ENCODE data around the gene RNF7. TPM values are rescaled to one million over a fixed set of nuclear protein-coding genes. Genes with fewer than 3 reads are reported as not detected.
"Not testable (repeated sequence)": the region's sequence is repeated elsewhere in the genome, so short reads cannot be mapped to it uniquely, and the experiment has no call there.

The RNF7 gene
- total RNA-seq, 2 donors from 2014 or later, result 106 to 111 TPM

- Histone ChIP-seq H3K9ac (ENCODE audit: extremely low read depth, low read length, poor library complexity, severe bottlenecking) (no peak overlapping the region), H3K4me1 (ENCODE audit: control insufficient read depth, insufficient read depth, low read length) (peaks cover 2% of the 10 kb centered on the region), H3K27me3 (ENCODE audit: control insufficient read depth, insufficient read depth, low read length, poor library complexity, severe bottlenecking) (no peaks in the 10 kb centered on the region), H3K36me3 (ENCODE audit: control insufficient read depth, insufficient read depth, low read length) (no peaks in the 10 kb centered on the region), H3K27ac (ENCODE audit: low read depth, low read length) (no peak overlapping the region), H3K4me3 (ENCODE audit: low read length) (no peak overlapping the region), H3K9me3 (ENCODE audit: control insufficient read depth, low read length) (no peaks in the 10 kb centered on the region)
- H3K27ac Mint-ChIP-seq, result no peak overlapping the region
- H3K9me3 Mint-ChIP-seq, result peaks cover 3% of the 10 kb centered on the region
- no peak for DNase-seq
- TF ChIP-seq CTCF (conservative IDR thresholded peaks at IDR 0.05), result no peak
- 75 to 84% methylated on average over 2 to 7 of the region's 7 CpGs for WGBS, 2 experiments (ENCODE audit: insufficient coverage in 1 of 2, insufficient read length in 1 of 2)
- H3K27me3 Mint-ChIP-seq (ENCODE audit: insufficient read depth), result no peaks in the 10 kb centered on the region
- H3K4me1 Mint-ChIP-seq, result no peaks in the 10 kb centered on the region
- no peak overlapping the region for H3K4me3 Mint-ChIP-seq
- H3K36me3 Mint-ChIP-seq (ENCODE audit: low read depth), result no peaks in the 10 kb centered on the region
Observed at GRCh38 chr3:141699324-141699723, 38.8 kb upstream of the RNF7 start.

- WGBS, 2 experiments (ENCODE audit: insufficient coverage in 1 of 2, insufficient read length in 1 of 2), result 74 to 88% methylated on average over 4 to 6 of the region's 6 CpGs
- Mint-ChIP-seq H3K27ac (no peak overlapping the region), H3K4me1 (no peaks in the 10 kb centered on the region), H3K27me3 (ENCODE audit: insufficient read depth) (no peaks in the 10 kb centered on the region), H3K9me3 (peaks cover 3% of the 10 kb centered on the region), H3K36me3 (ENCODE audit: low read depth) (no peaks in the 10 kb centered on the region), H3K4me3 (no peak overlapping the region)
- H3K9me3 ChIP-seq (ENCODE audit: control insufficient read depth, low read length), result no peaks in the 10 kb centered on the region
- no peaks in the 10 kb centered on the region for H3K36me3 ChIP-seq (ENCODE audit: control insufficient read depth, insufficient read depth, low read length)
- H3K4me3 ChIP-seq (ENCODE audit: low read length), result no peak overlapping the region
- H3K9ac ChIP-seq (ENCODE audit: extremely low read depth, low read length, poor library complexity, severe bottlenecking), result no peak overlapping the region
- H3K4me1 ChIP-seq (ENCODE audit: control insufficient read depth, insufficient read depth, low read length), result peaks cover 2% of the 10 kb centered on the region
- H3K27me3 ChIP-seq (ENCODE audit: control insufficient read depth, insufficient read depth, low read length, poor library complexity, severe bottlenecking), result no peaks in the 10 kb centered on the region
- H3K27ac ChIP-seq (ENCODE audit: low read depth, low read length), result no peak overlapping the region
- TF ChIP-seq CTCF (conservative IDR thresholded peaks at IDR 0.05), result no peak
- no peak for DNase-seq
Observed at GRCh38 chr3:141699897-141700296, 38.2 kb upstream of the RNF7 start.

GRCh38 chr3:141703367-141703766 is 34.7 kb upstream of the RNF7 start:
- not testable (repeated sequence) for H3K9me3 ChIP-seq (ENCODE audit: control insufficient read depth, low read length); H3K4me3 ChIP-seq (ENCODE audit: low read length); DNase-seq; H3K9me3 Mint-ChIP-seq; H3K4me1 Mint-ChIP-seq; H3K27me3 Mint-ChIP-seq (ENCODE audit: insufficient read depth); H3K36me3 Mint-ChIP-seq (ENCODE audit: low read depth); H3K27ac Mint-ChIP-seq; H3K4me3 Mint-ChIP-seq; H3K27me3 ChIP-seq (ENCODE audit: control insufficient read depth, insufficient read depth, low read length, poor library complexity, severe bottlenecking); H3K27ac ChIP-seq (ENCODE audit: low read depth, low read length); H3K36me3 ChIP-seq (ENCODE audit: control insufficient read depth, insufficient read depth, low read length); H3K9ac ChIP-seq (ENCODE audit: extremely low read depth, low read length, poor library complexity, severe bottlenecking); H3K4me1 ChIP-seq (ENCODE audit: control insufficient read depth, insufficient read depth, low read length)
- WGBS, 2 experiments (ENCODE audit: insufficient coverage in 1 of 2, insufficient read length in 1 of 2), result 92 to 100% methylated on average over 1 to 3 of the region's 3 CpGs

- no peaks in the 10 kb centered on the region for H3K9me3 ChIP-seq (ENCODE audit: control insufficient read depth, low read length)
- H3K27ac ChIP-seq (ENCODE audit: low read depth, low read length), result no peak overlapping the region
- Mint-ChIP-seq H3K27me3 (ENCODE audit: insufficient read depth) (no peaks in the 10 kb centered on the region), H3K36me3 (ENCODE audit: low read depth) (no peaks in the 10 kb centered on the region), H3K27ac (no peak overlapping the region), H3K4me1 (no peaks in the 10 kb centered on the region), H3K9me3 (peaks cover 3% of the 10 kb centered on the region), H3K4me3 (no peak overlapping the region)
- H3K36me3 ChIP-seq (ENCODE audit: control insufficient read depth, insufficient read depth, low read length), result no peaks in the 10 kb centered on the region
- TF ChIP-seq CTCF (conservative IDR thresholded peaks at IDR 0.05), result no peak
- no peak for DNase-seq
- 86% methylated on average over 2 of the region's 2 CpGs; no CpG with 5 or more reads in 1 of the 2 experiments for WGBS, 2 experiments (ENCODE audit: insufficient coverage in 1 of 2, insufficient read length in 1 of 2)
- H3K9ac ChIP-seq (ENCODE audit: extremely low read depth, low read length, poor library complexity, severe bottlenecking), result no peak overlapping the region
- H3K27me3 ChIP-seq (ENCODE audit: control insufficient read depth, insufficient read depth, low read length, poor library complexity, severe bottlenecking), result no peaks in the 10 kb centered on the region
- H3K4me3 ChIP-seq (ENCODE audit: low read length), result no peak overlapping the region
- H3K4me1 ChIP-seq (ENCODE audit: control insufficient read depth, insufficient read depth, low read length), result no peaks in the 10 kb centered on the region
Observed at GRCh38 chr3:141707741-141708203, 30.3 kb upstream of the RNF7 start.

Measured in endodermal cell (in vitro differentiated cells).